Measurements from ENCODE around the gene TTYH3. TPM values are rescaled to one million over a fixed set of nuclear protein-coding genes. Genes with fewer than 3 reads are reported as not detected.

TTYH3 gene
- total RNA-seq, 1 donor from 2014 or later: 35.6 TPM

DNA sequence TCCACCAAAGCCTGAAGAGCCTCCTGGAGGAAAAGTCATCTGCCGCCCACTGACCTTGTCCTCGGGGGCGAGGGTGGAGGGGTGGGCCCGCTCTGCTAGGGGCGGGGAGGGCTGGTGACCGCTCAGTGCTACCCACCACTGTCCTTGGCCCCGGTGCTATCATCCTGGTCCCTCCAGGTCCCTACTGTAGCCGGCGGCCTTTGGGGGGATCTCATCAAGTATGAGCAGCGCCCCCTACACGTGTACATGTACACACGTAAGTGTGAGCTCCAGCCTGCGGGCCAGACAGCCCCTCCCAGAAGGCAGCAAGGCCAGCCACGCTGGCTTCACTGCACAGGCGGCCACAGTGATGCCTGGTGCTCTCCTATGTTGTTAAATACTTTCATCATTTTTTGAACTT is 19.6 kb downstream of the TTYH3 start:
- DNase-seq: no peak
- Mint-ChIP-seq H3K4me1 (no peaks in the 10 kb centered on the region), H3K36me3 (ENCODE audit: low read depth) (no peaks in the 10 kb centered on the region), H3K27me3 (no peaks in the 10 kb centered on the region), H3K27ac (no peak overlapping the region), H3K4me3 (no peak overlapping the region), H3K9me3 (no peaks in the 10 kb centered on the region)
- intact Hi-C loops (cut with micrococcal nuclease): no loop called here

DNA sequence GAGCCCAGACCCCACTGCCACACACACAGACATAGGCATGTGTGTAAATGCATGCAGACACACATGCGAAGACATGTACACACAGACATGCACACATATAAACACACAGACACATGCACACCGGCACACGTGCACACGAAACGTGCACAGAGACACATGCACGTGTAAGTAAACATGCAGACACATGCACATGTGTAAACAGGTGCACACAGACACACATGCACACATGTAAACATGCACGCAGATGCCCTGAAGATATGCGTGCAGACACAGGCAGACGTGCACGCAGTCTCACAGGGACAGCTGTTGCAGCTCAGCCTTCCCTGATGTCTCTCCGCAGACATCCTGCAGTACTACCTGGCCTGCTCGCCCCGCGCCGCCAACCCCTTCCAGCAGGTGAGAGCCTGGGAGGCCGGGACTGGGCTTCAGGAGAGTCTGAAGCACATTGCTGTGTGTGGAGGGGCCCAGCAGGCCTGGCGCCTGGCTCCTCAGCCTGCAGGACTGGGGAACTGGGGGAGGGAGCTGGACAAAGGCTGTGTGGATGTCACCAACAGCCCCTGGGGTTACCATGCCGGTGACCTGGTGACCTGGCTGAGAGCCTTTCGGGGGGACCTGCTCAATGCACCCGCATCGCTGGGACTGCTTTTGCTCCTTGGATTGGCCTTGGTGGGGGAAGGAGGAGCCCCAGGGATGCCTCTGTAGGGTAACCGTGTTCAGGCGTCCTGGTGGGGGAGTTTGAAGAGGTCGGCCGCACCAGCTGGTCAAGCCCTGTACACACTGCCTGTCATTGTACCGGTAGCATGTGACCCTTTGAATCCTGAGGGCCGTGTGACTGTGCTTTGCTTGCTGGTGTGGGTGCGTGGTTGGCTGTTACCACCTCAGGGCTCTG is 20.3 kb downstream of the TTYH3 start:
- no peaks in the 10 kb centered on the region for H3K9me3 Mint-ChIP-seq
- intact Hi-C loops (cut with micrococcal nuclease): no loop called here
- no peak for DNase-seq
- H3K4me3 Mint-ChIP-seq: no peak overlapping the region
- H3K4me1 Mint-ChIP-seq: no peaks in the 10 kb centered on the region
- no peak overlapping the region for H3K27ac Mint-ChIP-seq
- no peaks in the 10 kb centered on the region for H3K27me3 Mint-ChIP-seq
- H3K36me3 Mint-ChIP-seq (ENCODE audit: low read depth): no peaks in the 10 kb centered on the region

DNA sequence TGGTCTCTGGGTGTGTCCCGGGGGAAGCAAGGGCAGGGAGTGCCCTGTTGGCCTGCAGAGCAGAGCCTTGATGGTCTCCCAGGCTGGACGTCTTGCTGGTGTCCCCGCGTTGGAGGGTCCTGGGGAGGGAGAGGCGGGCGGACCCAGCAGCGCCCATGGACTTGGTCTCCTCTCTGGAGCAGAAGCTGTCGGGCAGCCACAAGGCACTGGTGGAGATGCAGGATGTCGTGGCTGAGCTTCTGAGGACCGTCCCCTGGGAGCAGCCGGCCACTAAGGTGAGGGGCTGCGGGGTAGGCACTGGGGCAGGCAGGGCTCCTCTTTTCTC is 20.9 kb downstream of the TTYH3 start:
- no peak overlapping the region for H3K27ac Mint-ChIP-seq
- no peak for DNase-seq
- no peaks in the 10 kb centered on the region for H3K4me1 Mint-ChIP-seq
- no peak overlapping the region for H3K4me3 Mint-ChIP-seq
- H3K9me3 Mint-ChIP-seq: no peaks in the 10 kb centered on the region
- no peaks in the 10 kb centered on the region for H3K36me3 Mint-ChIP-seq (ENCODE audit: low read depth)
- intact Hi-C loops (cut with micrococcal nuclease): no loop called here
- no peaks in the 10 kb centered on the region for H3K27me3 Mint-ChIP-seq

DNA sequence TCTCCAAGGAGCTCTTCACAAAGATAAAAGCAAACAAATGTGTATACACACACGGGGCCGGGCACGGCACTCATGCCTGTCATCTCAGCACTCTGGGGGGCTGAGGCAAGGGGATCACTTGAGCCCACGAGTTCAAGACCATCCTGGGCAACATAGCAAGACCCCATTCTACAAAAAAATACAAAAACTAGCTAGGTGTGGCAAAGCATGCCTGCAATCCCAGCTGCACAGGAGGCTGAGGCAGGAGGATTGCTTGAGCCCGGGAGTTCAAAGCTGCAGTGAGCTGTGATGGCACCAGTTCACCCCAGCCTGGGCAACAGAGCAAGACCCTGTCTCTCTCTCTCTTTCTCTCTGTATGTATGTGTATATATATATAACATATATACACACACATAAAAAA is 22.3 kb downstream of the TTYH3 start:
- DNase-seq: no peak
- H3K4me3 Mint-ChIP-seq: no peak overlapping the region
- H3K9me3 Mint-ChIP-seq: no peaks in the 10 kb centered on the region
- no peaks in the 10 kb centered on the region for H3K36me3 Mint-ChIP-seq (ENCODE audit: low read depth)
- H3K27me3 Mint-ChIP-seq: no peaks in the 10 kb centered on the region
- no peak overlapping the region for H3K27ac Mint-ChIP-seq
- H3K4me1 Mint-ChIP-seq: no peaks in the 10 kb centered on the region
- intact Hi-C loops (cut with micrococcal nuclease): no loop called here

DNA sequence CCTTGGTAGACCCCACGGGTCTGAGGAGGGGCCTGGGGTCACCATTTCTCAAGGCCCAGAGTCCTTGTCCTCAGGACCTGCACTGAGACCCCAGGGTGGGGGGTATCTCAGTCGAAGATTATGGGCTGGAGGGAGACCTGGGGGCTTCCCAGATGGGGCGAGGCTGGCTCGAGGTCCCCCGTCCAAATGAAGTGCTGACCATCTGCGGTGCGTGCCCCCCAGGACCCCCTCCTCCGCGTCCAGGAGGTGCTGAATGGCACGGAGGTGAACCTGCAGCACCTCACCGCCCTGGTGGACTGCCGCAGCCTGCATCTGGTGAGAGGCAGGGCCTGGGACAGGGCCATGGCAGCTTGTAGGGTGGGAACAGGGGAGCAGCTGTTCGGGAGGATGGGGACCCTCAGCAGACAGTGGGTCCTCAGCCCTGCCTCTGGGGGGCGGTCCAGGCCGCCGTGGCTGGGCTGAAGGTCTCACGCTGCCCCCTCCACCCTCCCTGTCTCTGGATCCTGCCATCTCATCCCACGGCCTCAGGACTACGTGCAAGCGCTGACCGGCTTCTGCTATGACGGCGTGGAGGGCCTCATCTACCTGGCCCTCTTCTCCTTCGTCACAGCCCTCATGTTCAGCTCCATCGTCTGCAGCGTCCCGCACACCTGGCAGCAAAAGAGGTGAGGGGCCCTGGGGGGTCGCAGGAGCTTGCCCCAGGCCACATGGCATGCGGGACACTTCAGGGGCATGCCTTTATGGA is 24.3 kb downstream of the TTYH3 start:
- no peaks in the 10 kb centered on the region for H3K4me1 Mint-ChIP-seq
- H3K36me3 Mint-ChIP-seq (ENCODE audit: low read depth): no peaks in the 10 kb centered on the region
- H3K27me3 Mint-ChIP-seq: no peaks in the 10 kb centered on the region
- H3K27ac Mint-ChIP-seq: no peak overlapping the region
- no peaks in the 10 kb centered on the region for H3K9me3 Mint-ChIP-seq
- no peak overlapping the region for H3K4me3 Mint-ChIP-seq
- DNase-seq: no peak
- intact Hi-C loops (cut with micrococcal nuclease): no loop called here

DNA sequence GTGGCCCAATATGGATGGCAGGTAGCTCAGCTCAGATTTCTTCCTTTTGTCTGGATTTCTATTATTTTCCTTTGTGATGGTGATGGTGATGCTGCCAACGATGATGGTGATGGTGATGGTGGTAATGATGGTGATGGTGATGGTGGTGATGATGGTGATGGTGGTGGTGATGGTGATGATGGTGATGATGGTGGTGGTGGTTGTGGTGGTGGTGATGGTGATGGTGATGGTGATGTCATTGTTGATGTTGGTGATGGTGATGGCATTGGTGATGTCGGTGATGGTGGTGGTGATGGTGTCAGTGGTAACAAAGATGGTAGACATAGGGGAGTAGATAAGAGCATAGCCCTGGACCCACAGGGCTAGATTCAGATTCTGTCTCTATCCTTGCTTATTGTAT is 25.4 kb downstream of the TTYH3 start:
- DNase-seq: no peak
- Mint-ChIP-seq H3K27me3 (no peaks in the 10 kb centered on the region), H3K4me3 (no peak overlapping the region), H3K36me3 (ENCODE audit: low read depth) (no peaks in the 10 kb centered on the region), H3K27ac (no peak overlapping the region), H3K4me1 (no peaks in the 10 kb centered on the region), H3K9me3 (no peaks in the 10 kb centered on the region)
- intact Hi-C loops (cut with micrococcal nuclease): no loop called here

DNA sequence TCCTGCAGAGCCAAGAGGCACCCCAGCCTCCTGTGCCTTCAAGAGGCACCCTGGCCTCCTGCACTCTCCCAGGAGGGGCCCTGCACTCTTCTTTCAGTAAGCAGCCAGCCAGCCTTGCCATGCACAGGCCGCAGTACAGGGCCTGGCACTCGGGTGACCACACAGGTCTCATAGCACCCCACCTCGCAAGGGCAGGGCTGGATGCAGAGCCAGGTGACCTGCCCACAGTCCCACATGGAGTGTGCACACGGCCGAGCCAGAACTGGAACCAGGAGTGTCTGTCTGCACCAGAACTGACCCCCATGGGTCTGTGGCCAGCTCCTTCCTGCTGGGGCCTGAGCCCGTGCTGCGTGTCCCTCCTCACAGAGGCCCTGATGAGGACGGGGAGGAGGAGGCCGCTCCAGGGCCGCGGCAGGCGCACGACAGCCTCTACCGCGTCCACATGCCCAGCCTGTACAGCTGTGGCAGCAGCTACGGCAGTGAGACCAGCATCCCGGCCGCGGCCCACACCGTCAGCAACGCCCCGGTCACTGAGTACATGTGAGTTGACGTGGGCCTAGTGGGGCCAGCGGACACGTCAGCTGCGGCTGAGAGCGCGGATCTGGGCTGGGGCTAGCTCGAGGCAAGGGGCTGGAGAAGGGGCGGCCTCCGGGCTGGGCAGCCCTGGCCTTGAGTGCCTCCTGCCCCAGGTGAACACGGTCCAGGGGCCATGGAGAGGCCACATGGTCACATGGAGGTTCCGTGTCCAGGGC is 26.3 kb downstream of the TTYH3 start:
- intact Hi-C loops (cut with micrococcal nuclease): no loop called here
- Mint-ChIP-seq H3K27ac (no peak overlapping the region), H3K4me3 (no peak overlapping the region), H3K27me3 (no peaks in the 10 kb centered on the region), H3K4me1 (no peaks in the 10 kb centered on the region), H3K9me3 (no peaks in the 10 kb centered on the region), H3K36me3 (ENCODE audit: low read depth) (no peaks in the 10 kb centered on the region)
- DNase-seq: no peak

DNA sequence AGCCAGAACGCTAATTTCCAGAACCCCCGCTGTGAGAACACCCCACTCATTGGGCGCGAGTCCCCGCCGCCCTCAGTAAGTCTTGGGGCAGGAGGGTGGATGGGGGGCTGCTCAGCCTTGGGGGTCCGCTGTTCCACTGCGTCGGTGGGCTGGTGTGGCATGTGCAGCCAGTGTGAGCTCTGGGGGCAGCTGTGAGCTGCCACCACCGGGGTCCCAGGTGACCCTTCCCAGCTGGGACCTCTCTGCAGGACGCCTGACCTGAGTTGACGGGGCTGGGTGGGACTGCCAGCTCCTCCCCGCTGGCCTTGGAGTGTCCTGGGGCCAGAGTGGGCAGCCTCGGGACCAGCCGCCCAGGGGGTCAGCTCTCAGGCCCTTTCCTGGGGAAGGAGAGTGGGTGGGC is 27.2 kb downstream of the TTYH3 start:
- no peak for DNase-seq
- no peaks in the 10 kb centered on the region for H3K4me1 Mint-ChIP-seq
- intact Hi-C loops (cut with micrococcal nuclease): no loop called here
- no peaks in the 10 kb centered on the region for H3K9me3 Mint-ChIP-seq
- H3K36me3 Mint-ChIP-seq (ENCODE audit: low read depth): no peaks in the 10 kb centered on the region
- no peak overlapping the region for H3K4me3 Mint-ChIP-seq
- no peak overlapping the region for H3K27ac Mint-ChIP-seq
- H3K27me3 Mint-ChIP-seq: no peaks in the 10 kb centered on the region

DNA sequence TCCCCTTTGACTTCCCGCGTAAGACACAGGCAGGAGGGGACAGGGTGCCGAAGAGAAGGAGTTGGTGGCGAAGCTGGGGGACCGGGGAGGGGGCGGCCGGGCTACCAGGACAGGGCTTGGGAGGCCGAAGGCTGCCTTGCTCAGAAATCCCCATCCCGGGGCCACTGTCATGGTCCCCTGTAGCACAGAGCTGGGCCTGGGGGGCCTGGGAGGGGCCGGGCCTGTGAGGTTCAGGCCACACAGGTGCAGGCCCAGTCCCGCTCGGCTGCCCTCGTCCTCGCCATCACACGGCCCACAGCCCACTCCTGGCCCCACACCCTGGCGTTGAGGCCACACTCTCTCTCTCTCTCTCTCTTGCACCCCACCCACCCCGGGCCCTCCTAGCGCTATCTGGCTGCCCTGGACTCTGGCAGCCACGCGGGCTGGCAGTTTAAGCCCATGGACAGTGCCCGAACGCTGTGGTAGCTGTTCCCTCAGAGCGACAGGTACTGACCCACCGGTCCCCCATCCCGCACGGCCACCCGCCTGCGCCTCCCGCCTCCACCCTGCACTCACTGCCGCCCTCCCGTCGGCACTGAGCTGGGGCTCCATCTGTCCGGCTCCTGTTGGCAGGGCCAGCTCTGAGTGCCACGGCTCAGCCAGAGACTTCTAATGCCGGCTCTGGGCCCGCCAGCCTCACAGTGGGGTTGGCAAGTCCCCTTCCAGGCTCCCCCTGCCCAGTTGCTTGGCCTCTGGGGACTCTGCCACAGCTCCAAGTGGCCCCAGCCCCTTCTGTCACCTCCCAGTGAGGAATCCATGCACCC is 28.0 kb downstream of the TTYH3 start:
- H3K27ac Mint-ChIP-seq: no peak overlapping the region
- intact Hi-C loops (cut with micrococcal nuclease): no loop called here
- no peak overlapping the region for H3K4me3 Mint-ChIP-seq
- H3K27me3 Mint-ChIP-seq: no peaks in the 10 kb centered on the region
- H3K9me3 Mint-ChIP-seq: no peaks in the 10 kb centered on the region
- no peak for DNase-seq
- no peaks in the 10 kb centered on the region for H3K4me1 Mint-ChIP-seq
- no peaks in the 10 kb centered on the region for H3K36me3 Mint-ChIP-seq (ENCODE audit: low read depth)

DNA sequence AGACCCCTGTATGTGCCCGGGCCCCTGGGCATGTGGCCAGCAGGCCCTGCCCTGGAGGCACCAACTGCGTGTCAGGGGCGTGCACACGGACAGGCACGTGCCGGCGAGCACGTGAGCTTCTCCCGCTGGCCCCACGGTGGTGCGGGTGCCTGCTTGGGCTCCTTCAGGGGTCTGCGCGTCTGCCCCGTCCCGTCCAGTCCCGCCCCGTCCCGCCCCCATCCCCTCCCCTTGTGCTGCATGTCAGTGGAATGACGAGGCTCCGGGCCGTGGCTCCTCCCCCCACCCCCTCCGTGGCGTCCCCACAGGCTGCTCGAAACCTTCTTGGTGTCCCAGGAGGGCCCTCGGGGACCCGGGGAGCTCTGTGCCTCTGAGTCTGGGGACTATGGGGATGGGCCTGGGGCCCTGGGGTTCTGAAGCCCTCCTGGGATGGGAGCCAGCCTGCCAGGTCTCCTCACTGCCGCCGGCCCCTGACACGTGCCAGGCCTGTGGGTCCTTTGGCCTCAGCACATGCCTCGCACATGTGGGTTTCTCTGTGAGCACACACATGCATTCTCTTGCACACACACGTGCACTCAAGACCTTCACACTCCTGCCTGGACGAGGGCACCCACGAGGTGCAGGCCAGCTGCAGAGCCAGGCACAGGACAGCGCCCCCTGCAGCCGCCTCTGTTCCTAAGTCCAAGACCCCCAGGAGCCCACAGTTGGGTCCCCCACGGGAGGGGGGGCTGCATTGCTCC is 28.7 kb downstream of the TTYH3 start:
- Mint-ChIP-seq H3K4me1 (no peaks in the 10 kb centered on the region), H3K9me3 (no peaks in the 10 kb centered on the region), H3K27ac (no peak overlapping the region), H3K27me3 (no peaks in the 10 kb centered on the region), H3K4me3 (no peak overlapping the region), H3K36me3 (ENCODE audit: low read depth) (no peaks in the 10 kb centered on the region)
- intact Hi-C loops (cut with micrococcal nuclease): no loop called here
- DNase-seq: no peak

DNA sequence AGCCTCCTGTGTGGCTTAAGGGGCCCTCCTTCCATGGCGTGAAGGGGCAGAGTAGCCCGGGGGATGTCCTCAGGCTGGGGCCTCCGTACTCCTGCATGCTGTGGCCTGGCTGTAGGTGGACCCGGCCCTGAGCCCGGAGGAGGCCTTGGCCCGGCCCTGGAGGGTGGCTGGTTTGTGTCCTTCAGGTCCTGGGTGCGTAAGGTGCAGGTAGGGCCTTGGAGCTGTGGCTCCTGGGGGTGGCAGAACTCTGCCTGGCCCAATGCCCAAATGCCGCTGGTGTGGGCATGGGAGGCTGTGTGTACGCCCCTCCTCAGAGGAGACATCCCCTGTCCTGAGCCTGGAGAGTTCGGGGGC is 29.3 kb downstream of the TTYH3 start:
- Mint-ChIP-seq H3K27me3 (no peaks in the 10 kb centered on the region), H3K9me3 (no peaks in the 10 kb centered on the region), H3K27ac (no peak overlapping the region), H3K36me3 (ENCODE audit: low read depth) (no peaks in the 10 kb centered on the region), H3K4me1 (no peaks in the 10 kb centered on the region), H3K4me3 (no peak overlapping the region)
- intact Hi-C loops (cut with micrococcal nuclease): no loop called here
- no peak for DNase-seq

DNA sequence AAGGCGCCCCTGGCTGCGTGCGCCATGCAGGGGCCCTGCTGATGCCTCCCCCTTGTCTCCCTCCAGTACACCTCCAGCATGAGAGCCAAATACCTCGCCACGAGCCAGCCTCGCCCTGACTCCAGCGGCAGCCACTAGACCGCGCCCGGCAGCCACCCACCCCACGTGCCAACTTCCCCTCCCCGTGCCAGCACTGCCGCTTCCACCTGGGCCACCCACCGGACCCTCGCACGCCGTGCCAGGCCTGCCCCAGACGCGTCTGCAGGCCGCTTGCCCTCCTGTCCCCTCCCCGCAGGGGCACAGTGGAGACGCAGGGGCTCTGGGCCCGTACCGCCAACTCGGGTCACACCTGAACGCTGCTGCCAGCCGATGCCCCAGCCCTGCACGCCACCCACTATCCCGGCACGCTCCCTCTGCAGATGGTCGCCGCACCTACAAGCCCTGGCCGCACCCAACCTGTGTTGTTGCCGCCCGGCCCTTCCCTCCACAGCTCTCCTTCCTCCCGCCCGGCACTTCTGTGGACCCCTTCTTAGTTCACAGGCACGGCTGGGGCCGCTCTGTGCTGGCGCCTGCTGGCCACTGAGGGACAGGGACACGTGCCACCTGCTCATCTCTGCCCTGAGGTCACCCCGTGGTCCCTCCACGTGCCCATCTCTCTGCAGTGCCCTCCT is 30.0 kb downstream of the TTYH3 start:
- H3K4me1 Mint-ChIP-seq: no peaks in the 10 kb centered on the region
- H3K27me3 Mint-ChIP-seq: peaks cover 3% of the 10 kb centered on the region
- H3K9me3 Mint-ChIP-seq: no peaks in the 10 kb centered on the region
- H3K36me3 Mint-ChIP-seq (ENCODE audit: low read depth): no peaks in the 10 kb centered on the region
- intact Hi-C loops (cut with micrococcal nuclease): no loop called here
- H3K27ac Mint-ChIP-seq: no peak overlapping the region
- no peak for DNase-seq
- H3K4me3 Mint-ChIP-seq: no peak overlapping the region

All from activated CD4-positive, alpha-beta T cell treated with anti-CD3 and anti-CD28 coated beads, Interleukin-2, amount 10 ng/mL, durations not matched to agents 24 days and 14 days (primary cell).